ENCODE results near the gene CTAG2. TPM values are rescaled to one million over a fixed set of nuclear protein-coding genes. Genes with fewer than 3 reads are reported as not detected.
"Not testable (repeated sequence)": the region's sequence is repeated elsewhere in the genome, so short reads cannot be mapped to it uniquely, and the experiment has no call there.

CTAG2 gene
- 1.1 TPM in 1 of 2 replicates, not detected in the other for total RNA-seq (2014; rRNA removed; shearing (Covaris generic))

DNA sequence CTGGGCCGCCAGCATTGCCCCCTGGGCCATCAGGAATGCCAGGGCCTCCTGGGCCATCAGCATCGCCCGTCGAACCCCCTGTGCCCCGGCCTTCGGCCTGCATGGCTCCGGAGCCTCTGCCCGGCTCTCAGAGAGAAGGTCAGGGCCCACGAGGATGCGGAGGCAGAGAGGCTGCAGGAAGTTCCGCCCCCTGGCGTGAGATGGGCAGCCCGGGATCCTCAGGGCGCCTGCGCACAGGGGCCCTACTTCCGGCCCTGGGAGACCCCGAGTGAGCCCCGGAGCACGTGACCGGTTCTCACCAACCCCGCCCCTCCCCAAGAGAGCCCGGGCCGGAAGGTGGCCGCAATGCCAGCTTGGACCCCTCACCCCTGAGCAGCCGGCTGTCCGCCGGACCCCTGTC, at the start of gene CTAG2:
Gene CTAG2 (minus strand): TSS at position 167 of the 400 bp plus-strand sequence. CDS start 64 bp downstream, at position 103.
- not testable (repeated sequence) for DNase-seq (ENCODE audit: low read depth)

DNA sequence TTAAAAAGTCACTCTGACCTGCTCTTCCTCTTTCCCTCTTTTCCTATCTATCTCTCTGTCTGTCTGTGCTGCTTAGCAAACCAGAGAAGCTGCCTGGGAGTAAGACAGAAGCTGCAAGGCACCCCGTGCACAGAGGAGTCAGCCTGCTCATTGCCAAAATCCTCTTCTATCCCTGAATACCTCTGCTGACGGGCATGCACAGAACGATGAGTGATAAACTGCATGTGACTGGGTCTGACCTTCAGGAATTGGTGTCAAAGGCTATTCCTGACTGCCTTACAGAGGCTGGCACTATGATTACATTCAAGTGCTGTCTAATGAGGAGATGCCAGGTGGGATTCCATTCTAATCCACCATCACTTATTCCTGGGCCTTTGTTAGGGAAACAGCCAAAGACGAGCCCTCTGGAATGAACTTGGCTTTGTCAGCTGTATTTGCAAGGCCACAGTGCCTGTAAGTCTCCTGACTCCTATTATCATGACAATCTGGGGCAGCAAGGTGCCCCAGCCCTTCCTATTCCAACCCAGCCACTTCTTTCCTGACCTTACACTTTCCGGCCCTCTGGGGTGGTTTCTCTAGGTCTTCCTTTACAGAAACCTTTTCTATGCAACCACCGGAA, 45.4 kb upstream of the CTAG2 start:
- DNase-seq (ENCODE audit: low read depth): no peak

DNA sequence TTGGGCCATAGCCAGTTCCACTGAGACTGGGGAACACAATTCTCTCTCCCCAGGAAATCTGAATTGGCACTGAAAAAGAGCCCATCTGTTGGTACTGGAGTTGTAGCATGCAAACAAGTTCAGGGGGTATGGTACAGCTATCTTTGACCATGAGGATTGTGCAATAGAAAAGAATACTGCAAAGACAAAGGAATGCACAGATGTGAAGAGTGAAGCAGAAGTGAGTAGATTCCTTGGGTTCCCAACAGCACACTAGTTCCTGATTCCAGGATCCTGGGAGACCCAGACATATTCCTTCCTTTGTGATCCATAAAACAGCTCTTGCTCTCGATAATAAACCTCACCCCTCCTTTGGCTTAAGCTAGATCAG, 43.3 kb upstream of the CTAG2 start:
- DNase-seq (ENCODE audit: low read depth): no peak

DNA sequence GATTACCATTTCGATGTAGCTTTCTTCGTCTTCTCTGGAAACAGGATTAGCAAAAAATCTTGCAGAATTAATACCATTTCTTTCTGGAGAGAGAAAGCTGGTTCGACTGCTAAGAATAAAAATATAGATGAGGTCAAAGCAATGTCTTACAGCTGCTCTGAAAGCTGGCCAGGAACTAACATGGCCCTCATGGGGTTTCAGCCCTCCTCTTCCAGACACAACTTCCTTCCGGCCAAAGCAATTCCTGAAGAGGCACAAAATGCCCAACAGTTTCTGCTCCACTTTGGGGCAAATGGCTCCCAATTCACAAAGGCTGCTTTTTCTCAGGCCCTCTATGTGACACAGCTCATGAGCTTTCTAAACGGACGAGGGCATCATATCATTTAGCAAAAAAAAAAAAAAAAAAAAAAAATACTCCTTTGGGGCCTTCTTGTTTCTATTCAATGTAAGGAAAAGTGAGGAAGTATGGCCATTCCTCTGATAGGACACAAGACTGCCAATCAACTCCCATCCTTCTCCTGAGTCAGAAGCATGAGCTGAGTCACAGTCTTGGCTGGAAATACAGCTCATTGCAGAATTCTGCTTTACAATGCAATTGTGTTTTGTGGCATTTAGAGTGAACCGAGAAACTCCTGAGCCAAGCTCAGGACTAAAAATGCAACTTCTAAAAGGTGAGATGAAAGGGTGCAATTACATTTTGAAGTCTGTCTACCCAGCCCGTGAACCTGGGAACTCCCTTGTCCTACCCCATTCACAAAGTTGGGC, 42.7 kb upstream of the CTAG2 start:
- DNase-seq (ENCODE audit: low read depth): peak; percentile 74

DNA sequence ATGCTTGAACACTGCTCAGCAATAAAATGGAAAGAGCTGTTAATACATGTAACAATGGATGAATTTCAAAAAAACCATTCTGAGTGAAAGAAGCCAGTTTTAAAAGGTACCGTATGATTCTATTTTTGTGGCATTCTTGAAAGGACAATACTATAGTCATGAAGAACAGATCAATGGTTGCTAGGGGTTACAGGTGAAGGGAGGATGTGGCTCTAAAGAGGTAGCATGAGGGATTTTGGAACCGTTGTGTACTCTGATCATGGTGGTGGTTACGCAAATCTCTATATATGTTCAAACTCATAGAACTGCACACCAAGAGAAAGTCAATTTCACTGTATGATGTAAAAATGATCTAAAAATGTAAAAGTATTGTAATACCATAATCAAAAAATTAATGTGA, 40.0 kb upstream of the CTAG2 start:
- DNase-seq (ENCODE audit: low read depth): no peak

DNA sequence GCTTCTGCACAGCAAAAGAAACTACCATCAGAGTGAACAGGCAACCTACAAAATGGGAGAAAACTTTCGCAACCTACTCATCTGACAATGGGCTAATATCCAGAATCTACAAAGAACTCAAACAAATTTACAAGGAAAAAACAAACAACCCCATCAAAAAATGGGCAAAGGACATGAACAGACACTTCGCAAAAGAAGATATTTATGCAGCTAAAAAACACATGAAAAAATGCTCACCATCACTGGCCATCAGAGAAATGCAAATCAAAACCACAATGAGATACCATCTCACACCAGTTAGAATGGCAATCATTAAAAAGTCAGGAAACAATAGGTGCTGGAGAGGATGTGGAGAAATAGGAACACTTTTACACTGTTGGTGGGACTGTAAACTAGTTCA, 37.1 kb upstream of the CTAG2 start:
- not testable (repeated sequence) for DNase-seq (ENCODE audit: low read depth)

DNA sequence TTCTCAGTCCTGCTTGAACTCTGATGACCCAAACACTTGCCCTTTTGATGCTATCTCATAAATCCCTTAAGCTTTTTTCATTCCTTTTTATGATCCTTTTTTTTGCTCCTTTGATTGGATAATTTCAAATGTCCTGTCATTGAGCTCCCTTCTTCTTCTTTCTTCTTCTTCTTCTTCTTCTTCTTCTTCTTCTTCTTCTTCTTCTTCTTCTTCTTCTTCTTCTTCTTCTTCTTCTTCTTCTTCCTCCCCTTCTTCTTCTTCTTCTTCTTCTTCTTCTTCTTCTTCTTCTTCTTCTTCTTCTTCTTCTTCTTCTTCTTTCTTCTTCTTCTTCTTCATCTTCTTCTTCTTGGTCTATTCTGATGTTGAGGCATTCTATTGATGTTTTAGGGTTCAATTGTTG, 18.7 kb upstream of the CTAG2 start:
- DNase-seq (ENCODE audit: low read depth): not testable (repeated sequence)

DNA sequence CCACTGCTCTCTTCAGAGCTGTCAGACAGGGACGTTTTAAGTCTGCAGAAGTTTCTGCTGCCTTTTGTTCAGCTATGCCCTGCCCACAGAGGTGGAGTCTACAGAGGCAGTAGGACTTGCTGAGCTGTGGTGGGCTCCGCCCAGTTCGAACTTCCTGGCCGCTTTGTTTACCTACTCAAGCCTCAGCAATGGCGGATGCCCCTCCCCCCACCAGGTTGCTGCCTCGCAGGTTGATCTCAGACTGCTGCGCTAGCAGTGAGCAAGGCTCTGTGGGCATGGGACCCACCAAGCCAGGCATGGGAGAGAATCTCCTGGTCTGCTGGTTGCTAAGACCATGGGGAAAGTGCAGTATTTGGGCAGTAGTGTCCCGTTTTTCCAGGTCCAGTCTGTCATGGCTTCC, 17.5 kb upstream of the CTAG2 start:
- DNase-seq (ENCODE audit: low read depth): not testable (repeated sequence)

DNA sequence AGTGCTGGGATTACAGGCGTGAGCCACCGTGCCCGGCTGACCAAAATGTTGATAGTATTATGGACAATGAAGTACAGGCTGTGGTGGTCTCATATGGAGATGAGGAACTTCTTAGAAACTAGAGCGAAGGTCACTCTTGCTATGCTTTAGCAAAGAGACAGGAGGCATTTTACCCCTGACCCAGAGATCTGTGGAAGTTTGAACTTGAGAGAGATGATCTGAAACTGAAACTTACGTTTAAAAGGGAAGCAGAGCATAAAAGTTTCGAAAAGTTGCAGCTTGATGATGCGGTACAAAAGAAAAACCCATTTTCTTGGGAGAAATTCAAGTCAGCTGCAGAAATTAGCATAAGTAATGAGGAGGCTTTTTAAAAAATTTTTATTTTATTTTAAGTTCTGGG, 8.5 kb upstream of the CTAG2 start:
- DNase-seq (ENCODE audit: low read depth): no peak

DNA sequence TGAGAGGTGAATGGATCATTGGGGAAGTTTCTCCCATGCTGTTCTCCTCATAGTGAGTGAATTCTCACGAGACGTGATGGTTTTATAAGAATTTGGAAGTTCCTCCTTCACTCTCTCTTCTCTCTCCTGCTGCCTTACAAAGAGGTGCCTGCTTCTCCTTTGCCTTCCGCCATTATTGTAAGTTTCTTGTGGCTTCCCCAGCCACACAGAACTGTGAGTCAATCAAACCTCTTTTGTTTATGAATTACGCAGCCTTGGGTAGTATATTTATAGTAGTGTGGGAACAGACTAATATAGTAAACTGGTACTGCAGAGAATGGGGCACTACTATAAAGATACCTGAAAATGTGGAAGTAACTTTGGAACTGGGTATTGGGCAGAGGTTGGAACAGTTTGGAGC, 7.8 kb upstream of the CTAG2 start:
- DNase-seq (ENCODE audit: low read depth): peak; percentile 43

DNA sequence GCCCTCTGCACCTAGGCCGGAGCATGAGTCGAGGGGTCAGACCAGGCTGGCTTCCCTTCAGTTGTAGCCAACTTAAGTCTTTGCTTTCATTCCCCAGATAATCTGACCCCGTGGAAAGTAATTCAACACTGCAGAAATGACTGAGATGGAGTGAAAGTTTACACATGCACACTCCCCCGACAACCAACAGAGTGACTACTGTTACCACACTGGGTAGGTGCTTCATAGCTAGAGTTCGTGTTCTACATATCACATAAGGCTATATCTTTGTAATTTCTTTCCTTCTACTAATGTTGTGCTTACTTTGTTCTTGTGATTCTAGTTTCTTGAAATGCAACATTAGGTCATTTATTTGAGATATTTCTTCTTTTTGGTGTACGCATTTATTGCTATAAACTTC, 7.2 kb upstream of the CTAG2 start:
- peak; percentile 3 for DNase-seq (ENCODE audit: low read depth)

DNA sequence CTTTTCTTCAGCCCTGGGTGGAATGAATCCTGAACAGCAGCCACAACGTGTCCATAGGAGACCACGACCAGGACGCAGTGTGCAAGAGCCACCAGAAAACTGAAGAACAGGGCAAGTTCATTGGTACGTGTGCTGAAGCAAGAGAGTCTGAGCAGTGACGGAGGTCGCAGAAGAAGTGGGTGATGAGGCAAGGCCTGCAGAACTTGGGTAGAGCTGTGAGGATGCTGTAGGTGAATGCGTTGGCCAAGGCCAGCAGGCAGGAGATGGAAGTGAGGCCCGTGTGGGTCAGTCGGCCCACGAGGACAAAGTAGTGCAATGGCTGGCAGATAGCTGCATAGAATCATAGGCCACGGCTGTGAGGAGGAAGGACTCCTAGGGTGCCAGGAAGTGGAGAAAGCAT, 5.6 kb upstream of the CTAG2 start:
- no peak for DNase-seq (ENCODE audit: low read depth)

DNA sequence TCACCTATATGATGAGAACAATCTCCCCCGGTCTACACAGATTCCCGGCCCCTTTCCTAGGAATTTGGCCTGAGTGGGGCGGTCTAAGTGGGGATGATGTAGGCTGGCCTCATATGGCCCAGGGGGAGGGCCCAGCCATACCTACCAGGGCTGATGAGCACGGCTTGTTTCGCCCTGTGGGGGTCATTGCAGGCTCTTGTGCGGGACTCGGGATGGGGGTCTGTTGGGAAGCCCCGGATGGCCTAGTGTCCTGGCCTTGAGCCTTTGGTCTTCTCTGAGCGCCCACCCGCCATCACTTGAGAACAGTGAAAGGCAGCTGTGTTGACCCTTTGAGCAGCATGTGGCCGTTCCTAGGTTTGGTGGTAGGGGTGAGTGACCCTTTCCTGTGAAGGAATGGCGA, 4.8 kb upstream of the CTAG2 start:
- no peak for DNase-seq (ENCODE audit: low read depth)

DNA sequence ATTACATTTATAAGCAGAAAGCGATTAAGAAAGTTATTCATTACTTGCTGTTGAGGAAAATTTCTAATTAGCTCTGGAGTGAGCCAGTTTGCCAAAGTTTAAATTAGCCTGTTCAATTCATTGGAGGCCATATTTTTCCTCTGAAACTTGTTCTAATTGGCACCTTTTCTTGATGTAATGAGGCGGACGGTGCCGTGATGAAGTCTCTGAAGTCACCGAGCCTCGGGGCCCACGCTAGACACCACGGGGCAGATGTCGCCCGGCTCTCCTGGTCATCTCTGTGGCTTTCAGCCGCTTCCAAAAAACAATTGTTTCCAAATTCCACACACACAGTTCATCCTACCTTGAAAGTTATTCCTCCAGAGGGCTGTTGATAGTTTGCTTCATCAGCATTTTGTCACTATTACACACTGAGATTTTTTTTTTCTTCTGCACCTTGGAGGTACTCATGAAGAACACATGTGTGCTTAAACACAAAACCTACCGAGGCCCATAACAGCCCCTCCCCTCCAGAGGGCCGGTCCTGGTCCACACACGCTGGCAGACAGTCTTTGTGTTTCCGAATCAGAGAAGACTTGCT, 3.9 kb upstream of the CTAG2 start:
- no peak for DNase-seq (ENCODE audit: low read depth)

DNA sequence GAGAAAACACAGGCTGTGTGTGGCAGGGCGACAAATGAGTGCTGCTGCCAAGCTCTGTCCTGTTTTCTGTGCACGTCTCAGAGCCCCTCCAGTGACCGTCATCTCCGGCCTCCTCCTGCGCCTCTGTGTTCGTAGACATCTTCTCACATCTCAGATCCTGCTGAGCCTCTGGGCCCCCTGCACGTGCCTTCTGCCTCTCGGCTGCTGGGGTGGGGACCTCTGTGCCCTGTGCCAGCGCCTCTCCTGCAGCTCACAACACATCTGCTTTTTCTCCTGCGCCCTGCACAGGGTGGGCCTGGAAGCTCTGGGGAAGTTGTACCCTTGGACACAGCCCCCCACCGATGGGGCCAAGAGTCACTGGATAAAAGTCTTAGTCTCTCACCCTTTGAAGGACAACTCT, 2.4 kb upstream of the CTAG2 start:
- DNase-seq (ENCODE audit: low read depth): no peak

DNA sequence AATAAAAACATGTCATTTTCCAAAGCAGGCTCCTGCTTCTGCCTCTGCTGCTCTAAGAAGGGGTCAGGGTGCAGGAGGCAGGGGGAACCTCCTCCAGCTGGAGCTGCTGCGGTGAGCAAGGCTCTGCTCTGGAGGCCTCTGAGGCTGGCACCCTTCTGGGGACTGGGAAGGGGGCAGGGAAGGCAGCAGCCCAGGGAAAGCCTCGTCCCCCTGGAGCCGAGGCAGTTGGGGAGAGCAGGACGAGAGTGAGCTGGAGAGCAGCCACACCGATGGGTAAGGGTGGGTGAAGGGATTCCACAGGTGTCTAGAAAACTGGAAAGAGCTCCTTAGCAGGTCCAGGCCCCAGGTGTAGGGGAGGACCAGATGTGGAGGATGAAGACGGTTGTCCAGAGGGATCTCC, 2.0 kb upstream of the CTAG2 start:
- DNase-seq (ENCODE audit: low read depth): no peak

DNA sequence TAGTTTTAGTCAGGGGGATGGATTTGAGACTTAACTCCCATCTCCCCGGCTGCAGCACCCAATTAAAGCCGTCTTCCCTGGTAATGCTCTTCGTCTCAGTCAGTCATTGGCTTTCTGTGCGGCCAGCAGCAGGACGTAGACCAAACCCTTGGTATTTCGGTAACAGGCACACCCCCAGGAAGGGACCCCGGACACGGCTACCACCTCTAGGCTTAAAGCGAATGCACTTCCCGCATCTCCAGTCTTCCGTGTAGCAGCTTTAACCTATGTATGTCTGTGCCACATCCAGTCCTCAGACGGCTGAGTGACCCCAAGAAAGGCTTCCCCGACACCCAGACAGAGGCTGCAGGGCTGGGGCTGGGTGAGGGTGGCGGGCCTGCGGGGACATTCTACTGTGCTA, 1.5 kb upstream of the CTAG2 start:
- DNase-seq (ENCODE audit: low read depth): no peak

DNA sequence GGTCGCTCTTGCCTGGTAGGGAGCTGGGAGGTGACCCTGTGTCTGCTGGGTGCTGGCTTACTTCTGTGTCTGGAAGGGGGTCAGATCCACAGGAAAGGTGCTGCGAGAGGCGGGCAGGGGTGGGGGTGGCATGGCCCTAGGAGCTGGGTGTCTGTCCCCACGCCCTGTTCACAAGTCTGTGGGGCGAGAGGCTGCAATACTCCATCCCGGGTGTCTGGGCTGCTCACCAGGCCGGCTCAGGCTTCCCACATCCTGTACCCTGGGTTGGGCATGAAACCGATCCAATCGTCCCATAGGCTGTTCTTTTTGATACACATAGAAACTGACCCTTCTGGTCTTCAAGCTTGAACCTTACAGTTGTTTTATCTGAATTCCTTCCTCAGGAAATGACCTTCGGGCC, 993 bp upstream of the CTAG2 start:
- DNase-seq (ENCODE audit: low read depth): no peak

DNA sequence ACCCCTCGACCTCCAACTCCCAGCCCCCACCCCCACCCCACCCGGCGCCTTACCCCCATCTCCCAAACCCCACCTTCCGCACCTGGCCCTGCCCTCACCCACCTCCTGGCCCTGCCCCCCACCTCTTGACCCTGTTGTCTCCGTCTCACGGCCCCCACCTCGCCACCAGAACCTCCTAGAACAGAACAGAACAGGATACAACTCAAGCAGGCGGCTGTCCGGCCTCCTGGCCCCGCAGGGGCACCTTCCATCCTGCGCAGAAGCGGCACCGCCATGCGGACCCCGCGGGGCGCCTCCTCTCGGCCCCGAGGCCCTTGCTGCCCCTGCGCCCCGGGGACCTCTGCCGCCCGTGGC, 354 bp downstream of the CTAG2 start:
- no peak for DNase-seq (ENCODE audit: low read depth)

DNA sequence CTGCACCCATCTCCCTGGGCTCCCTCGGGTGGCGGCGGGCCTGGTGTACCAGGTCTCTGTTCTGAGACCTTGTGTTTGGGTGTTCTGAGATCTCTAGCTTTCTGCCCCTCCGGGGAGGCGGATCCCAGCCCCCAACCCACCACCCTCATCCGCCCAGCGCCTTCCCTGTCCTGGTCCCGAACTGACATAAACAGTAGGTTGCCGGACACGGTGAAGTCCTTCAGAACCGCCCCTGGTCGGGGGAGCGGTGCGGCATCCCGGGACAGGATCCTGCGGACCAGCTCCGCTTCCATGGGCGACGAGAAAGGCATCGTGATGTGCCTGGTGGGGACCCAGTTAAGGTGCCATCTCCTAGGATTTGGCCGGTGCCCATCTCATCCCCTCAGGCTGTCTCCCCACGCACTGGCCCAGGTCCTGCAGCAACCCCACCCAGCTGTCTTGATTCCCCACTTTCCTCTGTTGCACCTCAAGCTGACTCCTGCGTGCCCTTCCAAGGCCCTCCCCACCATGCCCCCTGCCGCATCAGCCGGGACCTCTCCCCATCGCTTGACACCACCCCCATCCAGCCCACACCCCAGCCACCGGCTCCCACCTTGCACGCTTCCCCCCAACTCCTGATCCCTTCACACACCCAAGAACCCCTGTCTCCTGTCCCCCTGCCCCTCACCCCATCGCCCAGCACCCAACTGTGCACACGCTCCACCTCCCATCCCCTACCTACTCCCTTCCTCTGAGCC, 900 bp downstream of the CTAG2 start:
- no peak for DNase-seq (ENCODE audit: low read depth)

DNA sequence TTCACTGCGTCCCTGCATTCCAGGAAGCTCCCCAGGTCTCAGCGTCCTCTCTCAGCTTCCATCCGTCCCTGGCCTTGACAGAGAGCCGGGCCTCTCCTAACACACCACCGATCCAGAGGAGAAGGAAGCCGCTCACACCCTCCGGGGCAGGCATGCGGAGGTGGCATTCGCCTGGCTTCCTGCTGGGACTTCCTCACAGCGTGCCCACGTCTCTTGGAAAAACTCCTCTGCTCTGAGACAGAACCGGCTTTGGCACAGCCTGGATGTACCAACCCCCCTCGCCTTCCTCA, 3.2 kb downstream of the CTAG2 start:
- DNase-seq (ENCODE audit: low read depth): no peak

DNA sequence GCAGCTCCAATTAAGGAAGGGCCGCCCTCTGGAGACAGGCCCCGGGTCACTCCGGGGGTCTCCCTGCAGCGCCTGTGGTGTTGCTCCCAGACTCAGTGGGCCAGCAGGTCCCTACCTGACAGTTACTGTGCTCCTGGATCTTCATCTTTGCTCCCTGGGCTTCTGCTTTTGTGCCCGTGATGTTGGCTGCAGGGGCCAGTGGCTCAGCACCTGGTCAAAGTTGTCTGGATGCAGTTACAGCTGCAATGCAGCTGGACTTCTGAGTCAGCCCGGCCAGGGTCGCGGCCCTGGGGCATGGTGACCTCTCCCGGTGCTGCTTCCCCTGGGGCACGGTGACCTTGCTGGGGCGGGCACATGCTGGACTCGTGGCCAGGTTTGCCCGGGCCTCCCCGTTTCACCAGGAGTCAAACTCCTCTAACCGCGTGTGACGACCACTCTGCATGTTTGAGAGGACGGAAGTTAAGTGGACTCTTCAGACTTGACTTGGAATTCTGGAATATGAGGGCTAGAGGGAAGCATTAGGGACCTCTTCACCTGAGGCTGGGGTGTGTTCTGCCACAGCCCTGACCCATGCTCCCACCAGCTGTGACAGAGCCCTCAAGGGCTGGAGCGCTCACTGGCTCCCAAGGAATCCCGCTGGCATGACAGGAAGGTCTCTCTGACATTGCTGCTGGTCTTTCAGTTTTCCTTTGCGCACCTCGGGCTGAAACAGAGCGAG, 3.7 kb downstream of the CTAG2 start:
- DNase-seq (ENCODE audit: low read depth): peak; percentile 16

Measured in M059J (cell line).